ENCODE measurements around the gene ALOX5AP.

GRCh38 chr13:30796631-30797601, 61.6 kb downstream of the ALOX5AP start:
- no peak for TF ChIP-seq GATA2 (IDR thresholded peaks at IDR 0.05; ENCODE audit: low read depth, low read length)
- TF ChIP-seq GATA3 (IDR thresholded peaks at IDR 0.05; ENCODE audit: low read depth, low read length) = no peak

Measured in SH-SY5Y (cell line).